Measurements from ENCODE around the gene HOGA1. TPM values are rescaled to one million over a fixed set of nuclear protein-coding genes. Genes with fewer than 3 reads are reported as not detected.
A peak's percentile ranks its signal among the peaks of the same experiment; 100 is the strongest.

The HOGA1 gene
- total and polyA plus RNA-seq, 2 of the 13 experiments (the other 11 are each of a cell fraction or from before 2014, with no cell fraction given): 7.6 to 19.5 TPM

GRCh38 chr10:97599272-97599619 lies 15.1 kb downstream of the HOGA1 start:
- H2AFZ ChIP-seq (ENCODE audit: low read length): no peak overlapping the region
- DNase-seq (ENCODE audit: low spot score) (no peak), FAIRE-seq (no peak), ATAC-seq (no peak)
- 93% methylated on average over 6 of the region's 6 CpGs for WGBS (ENCODE audit: low lambda C conversion rate)
- H3K9me3 ChIP-seq (ENCODE audit: low read length): no peaks in the 10 kb centered on the region
- POLR2A ChIA-PET: no interaction called here
- no peaks in the 10 kb centered on the region for H3K79me2 ChIP-seq (ENCODE audit: insufficient read depth, low read length)
- in situ Hi-C loops (cut with HindIII; ENCODE audit: extremely low pct_ligation_motif_present, low pct_unique_long_range_greater_than_20kb): no loop called here
- H3K4me1 ChIP-seq (ENCODE audit: insufficient read depth, low read length): peaks cover 43% of the 10 kb centered on the region
- no peaks in the 10 kb centered on the region; a peak in 1 of 5 replicates for H3K27me3 ChIP-seq (ENCODE audit: control insufficient read depth in 1 of 2, insufficient read depth in 2 of 2, low read length in 2 of 2)
- no TSS peak for BruUV-seq (replicated peaks)
- no peak overlapping the region for H3K9ac ChIP-seq (ENCODE audit: insufficient read depth, low read depth, low read length)
- CTCF ChIA-PET (ENCODE audit: low intra/inter-chr PET ratio, low total read pairs): no interaction called here
- no peak overlapping the region for H3K27ac ChIP-seq (ENCODE audit: extremely low read length, insufficient read depth, low read length)
- no peak overlapping the region for H3K4me2 ChIP-seq (ENCODE audit: low read depth, low read length)
- intact Hi-C loops (cut with micrococcal nuclease; ENCODE audit: unreplicated experiment): no loop called here
- H3K36me3 ChIP-seq (replicated peaks in 1 of 2; ENCODE audit: control insufficient read depth in 1 of 2, insufficient read depth in 2 of 2, low read length in 2 of 2): no peaks in the 10 kb centered on the region
- H3K4me3 ChIP-seq (replicated peaks in 1 of 3; ENCODE audit: insufficient read depth in 1 of 3, low read depth in 2 of 3, low read length in 3 of 3): no peak overlapping the region
- H4K20me1 ChIP-seq (ENCODE audit: insufficient read depth, low read length): no peaks in the 10 kb centered on the region
- TF ChIP-seq ATF7 (IDR thresholded peaks at IDR 0.05) (peak; percentile 57), ATF7 (CRISPR knock-in tag; IDR thresholded peaks at IDR 0.05) (no peak), BHLHE40 (IDR thresholded peaks at IDR 0.05; ENCODE audit: low read length) (no peak)

GRCh38 chr10:97600616-97601015 lies 16.4 kb downstream of the HOGA1 start:
- no TSS peak for BruUV-seq (replicated peaks)
- TF ChIP-seq ZNF3 (CRISPR knock-in tag; IDR thresholded peaks at IDR 0.05) (no peak), MZF1 (CRISPR knock-in tag; IDR thresholded peaks at IDR 0.05; ENCODE audit: borderline replicate concordance) (no peak), MEF2D (CRISPR knock-in tag; IDR thresholded peaks at IDR 0.05) (no peak), ZNF460 (CRISPR knock-in tag; IDR thresholded peaks at IDR 0.05; ENCODE audit: borderline replicate concordance) (no peak), JUNB (CRISPR knock-in tag; IDR thresholded peaks at IDR 0.05; ENCODE audit: borderline replicate concordance) (no peak)
- in situ Hi-C loops (cut with HindIII; ENCODE audit: extremely low pct_ligation_motif_present, low pct_unique_long_range_greater_than_20kb) (no loop called here), intact Hi-C loops (cut with micrococcal nuclease; ENCODE audit: unreplicated experiment) (no loop called here)
- Histone ChIP-seq H3K4me1 (ENCODE audit: insufficient read depth, low read length) (peaks cover 40% of the 10 kb centered on the region), H3K27me3 (ENCODE audit: control insufficient read depth in 1 of 2, insufficient read depth in 2 of 2, low read length in 2 of 2) (no peaks in the 10 kb centered on the region; a peak in 1 of 5 replicates), H4K20me1 (ENCODE audit: insufficient read depth, low read length) (no peaks in the 10 kb centered on the region), H3K9ac (ENCODE audit: insufficient read depth, low read depth, low read length) (no peak overlapping the region), H3K4me3 (replicated peaks in 1 of 3; ENCODE audit: insufficient read depth in 1 of 3, low read depth in 2 of 3, low read length in 3 of 3) (no peak overlapping the region), H3K36me3 (replicated peaks in 1 of 2; ENCODE audit: control insufficient read depth in 1 of 2, insufficient read depth in 2 of 2, low read length in 2 of 2) (no peaks in the 10 kb centered on the region), H3K27ac (ENCODE audit: extremely low read length, insufficient read depth, low read length) (no peak overlapping the region), H3K9me3 (ENCODE audit: low read length) (no peaks in the 10 kb centered on the region), H2AFZ (ENCODE audit: low read length) (no peak overlapping the region), H3K4me2 (ENCODE audit: low read depth, low read length) (no peak overlapping the region), H3K79me2 (ENCODE audit: insufficient read depth, low read length) (no peaks in the 10 kb centered on the region)
- ATAC-seq (no peak), FAIRE-seq (no peak), DNase-seq (ENCODE audit: low spot score) (no peak)
- ChIA-PET CTCF (ENCODE audit: low intra/inter-chr PET ratio, low total read pairs) (no interaction called here), POLR2A (no interaction called here)
- 100% methylated on average over 1 of the region's 1 CpG for WGBS (ENCODE audit: low lambda C conversion rate)

All from HepG2 (cell line).